Skin epidermis (tissue), 12 donors: ENCODE results near the gene LENEP.

Experiments used
- H3K27ac ChIP-seq, 21 experiments: fragments of 200-600 bp; sonication (generic) in 11 of 21; one replicate each; pipeline ENCODE4 v1.5.0; 2020; ENCODE audit warnings: mild to moderate bottlenecking in 3 of 21, inconsistent platforms in 2 of 21, moderate library complexity in 2 of 21
- H3K4me3 ChIP-seq, 7 experiments: fragments of 200-600 bp; sonication (generic) in 2 of 7; one replicate each; pipeline ENCODE4 v1.5.0; 2020; ENCODE audit warnings: inconsistent platforms in 2 of 7, mild to moderate bottlenecking in 2 of 7, moderate library complexity in 1 of 7

LENEP gene

DNA sequence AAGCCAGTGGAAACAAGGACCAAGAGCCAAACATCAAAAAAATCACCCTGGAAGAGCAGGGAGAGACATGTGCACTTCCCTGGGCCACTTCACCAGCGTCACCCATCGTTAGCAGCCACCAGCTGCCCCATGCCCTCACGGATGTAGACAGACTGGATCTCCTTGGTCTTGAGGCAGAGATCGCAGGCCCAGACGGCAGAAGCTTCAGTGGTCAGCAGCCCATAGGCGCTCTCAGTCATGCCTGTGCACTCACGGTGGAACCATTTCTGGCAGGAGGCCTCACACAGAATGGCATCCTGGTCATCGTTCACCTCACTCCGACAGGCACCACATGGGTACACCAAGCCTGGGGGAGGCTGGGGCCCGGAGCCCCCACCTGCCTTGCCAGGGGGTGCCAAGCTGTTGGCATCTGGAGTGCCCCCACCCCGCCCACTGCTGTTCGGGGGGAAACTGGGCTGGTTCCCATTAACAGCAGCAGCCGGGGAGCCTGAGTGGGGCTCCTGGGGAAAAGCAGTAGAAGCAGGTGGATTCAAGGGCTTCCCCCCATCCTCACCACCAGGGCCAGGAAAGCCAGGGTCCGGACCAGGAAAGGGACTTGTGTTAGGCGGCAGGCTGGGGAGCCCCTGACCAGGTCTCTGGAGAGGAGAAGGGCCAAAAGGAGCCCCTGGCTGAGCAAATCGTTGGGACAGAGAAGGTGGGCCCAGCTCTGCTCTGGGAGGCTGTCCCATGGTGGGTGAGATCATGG is 34.5 kb upstream of the LENEP start:
- peak overlapping the region in 2 of 21 experiments; percentile 7 to 19 for H3K27ac ChIP-seq
- no peak overlapping the region for H3K4me3 ChIP-seq

DNA sequence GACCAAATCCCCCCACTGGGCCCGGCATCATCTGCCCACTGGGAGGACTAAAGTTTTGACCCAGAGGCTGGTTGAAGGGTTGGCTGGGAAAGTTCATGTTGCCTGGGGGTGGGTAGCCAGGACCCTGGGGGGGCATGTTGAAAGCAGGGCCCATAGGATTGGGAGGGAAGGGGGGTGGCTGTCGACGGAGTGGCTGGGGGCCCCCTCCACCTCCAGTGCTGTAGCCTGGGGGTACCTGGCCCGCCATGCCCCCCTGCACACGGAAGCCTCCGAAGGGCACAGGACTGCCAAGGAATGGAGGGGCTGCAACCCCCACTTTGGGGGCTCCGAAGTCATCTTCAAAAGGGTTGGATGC is 34.0 kb upstream of the LENEP start:
- no peak overlapping the region for H3K4me3 ChIP-seq
- peak overlapping the region in 2 of 21 experiments; percentile 7 to 19 for H3K27ac ChIP-seq

DNA sequence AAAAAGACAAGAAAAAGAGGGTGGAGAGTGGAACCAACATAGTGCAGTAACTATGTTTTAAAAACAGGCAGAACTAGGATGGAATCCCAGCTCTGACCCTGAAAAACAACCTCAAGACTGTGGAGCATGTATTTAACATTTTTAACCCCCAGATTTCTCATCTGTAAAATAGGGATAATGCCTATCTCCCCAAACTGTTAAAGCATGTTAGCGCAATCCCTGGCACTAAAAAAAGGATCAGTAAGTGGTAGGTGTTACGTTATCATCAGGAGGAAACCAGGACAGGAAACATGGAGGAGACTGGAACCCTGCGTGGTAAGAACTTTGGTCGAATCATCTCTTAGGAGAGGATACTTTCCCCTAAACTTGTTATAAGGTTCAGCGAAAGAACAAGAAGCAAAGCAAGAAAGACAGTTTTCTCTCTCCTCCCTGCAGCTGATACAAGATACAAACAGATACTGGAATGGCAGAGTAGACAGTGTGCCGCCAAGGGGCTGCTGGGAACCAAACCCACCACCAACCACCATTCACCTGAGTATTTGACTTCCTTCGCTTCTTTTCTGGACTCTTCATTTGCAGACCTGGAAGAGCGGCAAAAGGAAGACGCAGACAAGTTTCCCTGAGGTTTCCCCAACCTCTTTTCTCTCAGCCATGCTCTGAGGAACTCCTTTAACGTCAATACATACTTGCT is 32.8 kb upstream of the LENEP start:
- Histone ChIP-seq H3K27ac (peak overlapping the region in 18 of 21 experiments; percentile 90 to 100 (median 98)), H3K4me3 (peak overlapping the region; percentile 67 to 88 (median 69))

DNA sequence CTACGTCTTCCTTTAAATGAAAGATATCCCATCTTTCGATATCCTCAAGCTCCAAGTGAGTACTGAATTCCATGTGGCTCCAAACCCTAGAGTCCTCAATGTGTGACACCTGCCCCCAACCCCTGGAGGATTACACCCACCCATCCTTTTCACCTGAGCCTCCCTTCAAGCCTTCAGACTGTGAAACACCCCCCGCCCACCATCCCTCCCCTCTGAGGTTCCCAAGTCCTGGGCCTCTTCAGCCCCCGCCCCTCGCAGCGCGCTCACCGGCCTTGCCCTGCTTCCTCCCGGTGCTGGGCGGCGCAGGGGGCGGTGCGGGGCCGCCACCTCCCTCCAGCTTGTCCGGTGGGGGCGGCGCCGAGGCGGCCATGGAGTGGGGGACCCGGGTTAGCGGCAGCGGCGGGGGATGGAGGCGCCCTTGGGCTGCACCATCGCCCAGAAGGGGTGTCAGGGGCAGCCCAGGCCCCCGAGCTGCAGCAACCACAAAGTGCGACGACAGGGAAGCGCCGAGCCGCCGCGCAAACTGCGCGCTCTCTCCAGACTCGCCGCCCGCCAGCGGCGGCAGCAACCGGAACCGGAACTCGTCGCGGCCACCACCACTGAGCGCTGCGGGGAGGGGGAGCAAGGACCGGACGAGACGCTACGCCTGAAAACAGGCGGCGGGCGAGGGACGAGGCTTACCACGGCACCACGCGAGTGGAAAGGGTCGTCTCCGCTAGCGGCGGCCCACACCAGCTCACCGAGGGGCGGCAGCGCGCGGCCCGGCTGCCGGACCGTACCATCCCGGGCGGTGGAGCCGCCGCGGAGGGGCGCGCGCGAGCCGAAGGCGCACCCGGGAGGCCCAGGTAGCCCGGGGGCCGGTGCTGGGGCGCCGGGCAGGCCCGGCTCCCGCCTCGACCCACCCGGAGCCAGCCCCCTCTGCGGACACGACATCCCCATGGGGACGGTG is 31.9 kb upstream of the LENEP start, which contains the start of gene PYGO2:
Gene PYGO2, minus strand, starts transcription at position 576 of the 949 bp plus-strand sequence. Its CDS starts 206 bp downstream, at position 370.
- peak within 1 kb of the TSS; percentile 67 to 88 (median 69) for H3K4me3 ChIP-seq
- H3K27ac ChIP-seq, result peak within 1 kb of the TSS; percentile 90 to 100 (median 98)

DNA sequence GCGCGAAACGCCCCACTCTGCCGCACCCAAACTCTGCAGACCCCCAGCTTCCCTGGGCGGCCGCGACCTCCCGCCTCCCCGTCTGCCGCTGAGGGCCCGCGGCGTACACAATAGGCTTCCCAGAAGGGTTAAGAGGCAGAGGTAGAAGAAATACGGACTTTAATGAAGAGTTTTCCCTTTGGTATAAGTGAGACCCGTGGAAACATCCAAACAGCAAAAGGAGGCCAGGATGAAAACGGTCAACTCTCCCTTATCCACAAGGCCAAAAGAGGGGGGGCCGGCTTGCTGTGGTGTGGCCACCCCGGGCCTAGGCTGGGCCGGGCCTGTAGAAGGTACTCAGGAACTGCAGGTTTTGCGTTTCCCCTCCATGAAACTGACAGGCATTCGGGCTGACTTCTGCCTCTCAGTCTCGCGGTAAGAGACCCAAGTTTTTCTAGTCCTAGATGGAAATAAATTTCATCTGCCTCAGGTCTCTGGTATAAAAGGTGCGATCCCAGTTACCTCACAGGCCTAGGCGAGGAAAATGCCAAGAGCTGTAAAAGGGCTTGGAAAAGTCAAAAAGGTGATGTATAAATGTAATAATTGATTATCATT is 31.1 kb upstream of the LENEP start:
- H3K4me3 ChIP-seq, result peak overlapping the region; percentile 67 to 88 (median 69)
- H3K27ac ChIP-seq, result peak overlapping the region; percentile 90 to 100 (median 98)

DNA sequence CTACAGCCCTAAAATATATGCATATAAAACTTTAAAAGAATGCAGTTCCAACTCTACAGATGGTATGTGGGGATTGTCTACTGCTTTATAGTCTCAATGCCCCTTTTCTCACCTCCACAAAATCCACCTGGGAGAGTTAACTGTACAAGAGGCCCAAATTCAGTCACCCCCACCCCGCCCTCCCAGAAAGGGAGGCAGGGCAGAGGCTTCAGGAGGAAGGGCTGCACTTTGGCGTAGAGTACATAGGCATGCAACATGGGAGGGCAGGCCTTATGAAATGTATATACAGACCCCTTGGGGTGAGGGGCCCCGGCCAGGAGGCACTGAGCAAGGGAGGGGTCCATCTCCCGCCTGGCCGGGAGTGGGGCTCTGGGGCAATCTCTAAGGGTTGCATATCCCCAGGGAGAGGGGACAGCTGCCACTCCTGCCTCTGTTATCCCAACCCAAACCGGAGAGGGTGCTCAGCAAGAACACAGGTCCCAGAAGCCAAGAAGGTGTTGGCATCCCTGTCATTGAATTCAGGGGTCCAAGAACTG is 30.5 kb upstream of the LENEP start:
- H3K27ac ChIP-seq, result peak overlapping the region in 17 of 21 experiments; percentile 31 to 100 (median 99)

DNA sequence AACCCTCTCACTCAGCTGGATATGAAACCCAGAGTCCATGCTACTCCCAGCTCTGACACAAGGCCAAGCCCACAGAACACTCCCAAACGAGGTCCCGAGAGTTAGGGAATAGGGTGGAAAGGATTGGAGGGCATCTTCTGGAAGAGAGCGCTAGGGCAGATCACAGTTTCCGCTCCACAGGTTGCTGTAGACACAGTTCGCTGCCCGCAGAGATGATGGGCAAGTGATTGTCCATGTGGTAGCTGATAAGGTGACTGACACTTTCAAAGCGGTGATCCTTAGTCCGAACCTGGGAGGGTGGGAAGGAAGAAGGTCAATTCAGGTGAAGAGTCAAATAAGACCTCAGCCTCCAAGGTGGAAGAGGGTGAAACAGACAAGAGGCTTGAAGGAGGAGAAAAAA is 29.7 kb upstream of the LENEP start:
- peak overlapping the region in 5 of 21 experiments; percentile 0 to 100 (median 98) for H3K27ac ChIP-seq
- no peak overlapping the region for H3K4me3 ChIP-seq

More for the DNA sequence above, 30.5 kb upstream of the LENEP start:
- peak overlapping the region in 3 of 7 experiments; percentile 67 to 76 (median 68) for H3K4me3 ChIP-seq

DNA sequence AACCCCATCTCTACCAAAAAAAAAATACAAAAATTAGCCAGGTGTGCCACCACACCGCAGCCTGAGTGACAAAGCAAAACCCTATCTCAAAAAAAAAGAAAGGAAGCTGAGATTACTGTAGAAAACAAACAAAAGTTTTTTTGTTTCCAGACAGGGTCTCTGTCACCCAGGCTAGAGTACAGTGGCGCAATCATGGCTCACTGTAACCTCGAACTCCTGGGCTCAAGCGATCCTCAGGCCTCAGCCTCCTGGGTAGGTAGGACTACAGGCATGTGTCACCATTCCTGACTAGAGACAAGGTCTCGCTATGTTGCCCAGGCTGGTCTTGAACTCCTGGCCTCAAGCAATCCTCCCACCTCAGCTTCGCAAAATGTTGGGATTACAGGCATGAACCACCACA is 29.0 kb upstream of the LENEP start:
- H3K27ac ChIP-seq, result peak overlapping the region in 3 of 21 experiments; percentile 8 to 98 (median 98)
- H3K4me3 ChIP-seq, result no peak overlapping the region

DNA sequence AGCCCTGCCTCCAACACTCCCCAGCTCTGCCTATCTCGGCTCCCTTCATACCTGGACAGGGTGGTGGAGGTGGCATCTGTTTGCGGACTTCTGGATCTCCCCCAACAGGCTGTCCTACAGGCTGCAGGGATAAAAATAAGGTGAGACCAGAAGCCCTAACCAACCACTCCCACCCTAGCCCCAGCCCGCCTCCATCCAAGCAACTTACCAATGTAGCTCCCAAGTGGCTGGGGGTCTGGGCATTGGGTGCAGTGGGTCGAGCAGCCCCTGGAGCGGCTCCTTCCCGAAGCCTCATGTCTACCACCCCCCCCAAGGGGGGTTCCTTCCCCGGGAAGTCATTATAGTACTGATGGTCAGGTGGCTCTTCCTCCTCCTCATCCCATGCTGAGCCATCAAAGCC is 27.3 kb upstream of the LENEP start:
- Histone ChIP-seq H3K4me3 (no peak overlapping the region), H3K27ac (peak overlapping the region in 3 of 21 experiments; percentile 8 to 97 (median 51))

DNA sequence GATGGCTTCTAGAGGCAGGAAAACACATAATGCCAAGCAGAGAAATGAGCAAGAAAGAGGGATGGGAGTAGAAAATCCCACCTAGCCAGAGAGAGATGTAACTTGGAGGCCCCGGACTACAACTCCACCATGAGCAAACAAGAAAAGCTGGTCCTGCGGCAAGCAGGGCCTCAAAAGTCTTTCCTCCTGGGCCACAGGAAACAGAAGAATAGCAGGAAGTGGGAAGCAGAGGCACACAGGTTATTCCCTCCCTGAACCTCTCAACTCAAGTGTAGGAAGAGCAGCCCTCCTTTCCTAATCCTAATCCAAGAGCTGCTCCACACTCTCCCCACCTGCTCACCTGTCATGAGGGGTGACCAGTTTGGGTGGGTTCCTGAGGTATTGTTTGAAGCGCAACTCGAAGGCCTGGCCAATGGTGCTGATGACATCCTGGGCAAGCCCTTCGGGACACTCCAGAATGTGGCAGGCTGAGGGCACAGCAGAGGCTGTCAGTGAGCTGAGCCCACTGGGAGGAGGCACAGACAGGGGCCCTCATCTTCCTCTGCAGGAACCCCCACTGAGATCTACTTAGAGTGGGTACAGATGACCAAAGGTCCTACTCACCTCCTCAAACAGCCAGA is 25.9 kb upstream of the LENEP start:
- Histone ChIP-seq H3K4me3 (no peak overlapping the region), H3K27ac (peak overlapping the region in 14 of 21 experiments; percentile 18 to 99 (median 93))

DNA sequence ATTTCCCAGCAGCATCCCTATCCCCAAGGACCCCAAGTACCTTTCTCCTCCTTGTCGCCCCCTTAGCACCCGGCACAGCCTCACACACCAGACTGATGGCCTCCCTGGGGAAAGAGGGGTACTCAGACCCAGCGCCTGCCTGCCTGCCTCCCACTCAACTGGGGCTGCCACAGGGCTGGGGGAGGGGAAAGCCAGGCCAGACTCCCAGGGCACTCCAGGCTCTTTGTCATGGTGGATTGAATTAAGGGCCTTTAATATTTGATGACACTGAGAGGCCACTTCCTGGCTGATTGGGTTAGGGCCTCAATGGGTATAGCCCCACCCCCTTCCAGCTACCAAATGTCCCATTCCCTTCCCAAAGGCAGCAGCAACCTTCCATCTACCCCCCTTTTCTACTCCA is 24.7 kb upstream of the LENEP start:
- Histone ChIP-seq H3K27ac (peak overlapping the region in 15 of 21 experiments; percentile 87 to 99 (median 98)), H3K4me3 (no peak overlapping the region)

DNA sequence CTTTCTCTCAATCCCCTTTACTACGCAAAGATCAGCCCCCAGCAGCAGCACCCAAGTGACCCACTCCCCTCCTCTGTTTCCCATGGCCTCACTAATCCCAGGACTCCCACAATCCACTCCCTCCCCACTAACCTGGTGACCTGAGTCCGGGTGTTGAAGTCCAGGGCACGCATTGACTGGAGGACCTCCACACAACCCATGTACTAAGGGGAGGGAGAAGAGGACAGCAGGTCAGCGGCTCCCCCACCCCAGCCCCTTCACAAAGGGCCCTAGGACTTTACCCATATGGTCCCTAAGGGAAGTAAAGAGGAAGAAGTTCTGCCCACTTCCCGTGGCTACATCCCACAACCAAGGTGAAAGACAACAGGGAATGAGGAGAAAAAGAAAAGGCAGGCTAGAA is 24.1 kb upstream of the LENEP start:
- peak overlapping the region in 17 of 21 experiments; percentile 87 to 99 (median 98) for H3K27ac ChIP-seq
- peak overlapping the region in 5 of 7 experiments; percentile 33 to 56 (median 42) for H3K4me3 ChIP-seq

DNA sequence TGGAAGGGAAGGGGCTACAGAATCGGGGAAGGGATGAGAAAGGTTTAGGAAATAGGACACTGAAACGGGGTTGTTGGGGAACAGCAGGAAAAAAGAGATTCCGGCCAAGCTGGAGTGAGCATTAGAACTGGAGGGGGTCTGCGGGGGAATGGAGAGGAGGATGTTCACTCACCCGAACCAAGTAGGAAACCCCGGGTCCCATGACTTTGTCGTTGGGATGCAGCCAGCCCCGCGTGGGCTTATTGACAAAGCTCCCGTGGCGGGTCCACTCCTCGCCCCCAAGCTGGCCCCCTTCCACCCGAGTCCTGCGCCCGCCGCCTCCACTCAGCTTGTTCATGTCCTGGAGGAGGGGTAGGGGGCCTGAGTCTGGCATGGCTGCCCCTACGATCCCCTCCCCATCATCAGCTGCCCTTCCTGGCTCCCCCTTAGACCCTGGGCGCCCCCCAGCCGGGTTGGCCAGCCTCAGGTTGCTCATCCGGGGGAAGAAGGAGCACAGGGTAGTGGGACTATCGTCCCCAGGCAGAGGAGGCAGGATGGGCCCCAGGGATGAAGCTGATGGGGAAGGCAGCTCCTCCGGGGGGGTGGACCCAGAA is 23.4 kb upstream of the LENEP start:
- peak overlapping the region; percentile 28 to 56 (median 36) for H3K4me3 ChIP-seq
- peak overlapping the region; percentile 20 to 99 (median 97) for H3K27ac ChIP-seq

DNA sequence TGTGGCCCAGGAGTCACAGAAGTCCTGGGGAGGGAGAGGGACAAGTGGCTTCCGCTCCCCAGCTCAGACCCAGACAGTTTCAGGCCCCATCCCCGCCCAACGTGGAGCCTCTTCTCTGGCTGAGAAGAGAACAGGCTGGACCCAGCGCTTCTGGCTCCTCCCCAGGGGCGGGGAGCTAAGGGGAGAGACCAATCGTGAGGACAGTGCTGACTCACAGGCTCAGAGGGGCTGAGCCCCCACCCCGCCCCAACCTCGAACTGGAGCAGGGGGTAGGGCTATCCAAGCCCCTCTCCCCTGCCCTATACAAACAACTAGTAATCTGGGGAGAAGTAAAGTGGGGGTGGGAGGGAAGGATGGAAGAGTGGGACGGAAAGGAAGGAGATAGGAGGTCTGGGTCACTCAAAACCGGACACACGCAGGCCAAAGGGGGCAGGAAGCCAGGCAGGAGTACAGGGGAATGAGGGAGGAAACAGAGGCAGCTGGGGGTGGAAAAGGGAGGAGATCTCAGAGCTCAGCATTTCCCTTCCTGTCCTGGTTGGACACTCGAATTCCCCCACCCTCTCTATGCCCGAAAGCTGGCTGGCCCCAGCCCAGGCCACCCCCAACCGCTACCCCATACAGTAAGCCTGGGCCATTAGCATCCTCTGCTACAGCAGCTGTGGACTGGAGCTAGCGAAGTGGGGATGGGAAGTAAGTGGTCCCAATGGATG is 22.6 kb upstream of the LENEP start, which contains the start of gene SHC1:
Gene SHC1, minus strand, starts transcription at position 117 of the 710 bp plus-strand sequence. CDS start 221 bp downstream, outside the sequence.
- peak within 1 kb of the TSS; percentile 20 to 99 (median 97) for H3K27ac ChIP-seq
- H3K4me3 ChIP-seq, result peak within 1 kb of the TSS; percentile 28 to 56 (median 36)

DNA sequence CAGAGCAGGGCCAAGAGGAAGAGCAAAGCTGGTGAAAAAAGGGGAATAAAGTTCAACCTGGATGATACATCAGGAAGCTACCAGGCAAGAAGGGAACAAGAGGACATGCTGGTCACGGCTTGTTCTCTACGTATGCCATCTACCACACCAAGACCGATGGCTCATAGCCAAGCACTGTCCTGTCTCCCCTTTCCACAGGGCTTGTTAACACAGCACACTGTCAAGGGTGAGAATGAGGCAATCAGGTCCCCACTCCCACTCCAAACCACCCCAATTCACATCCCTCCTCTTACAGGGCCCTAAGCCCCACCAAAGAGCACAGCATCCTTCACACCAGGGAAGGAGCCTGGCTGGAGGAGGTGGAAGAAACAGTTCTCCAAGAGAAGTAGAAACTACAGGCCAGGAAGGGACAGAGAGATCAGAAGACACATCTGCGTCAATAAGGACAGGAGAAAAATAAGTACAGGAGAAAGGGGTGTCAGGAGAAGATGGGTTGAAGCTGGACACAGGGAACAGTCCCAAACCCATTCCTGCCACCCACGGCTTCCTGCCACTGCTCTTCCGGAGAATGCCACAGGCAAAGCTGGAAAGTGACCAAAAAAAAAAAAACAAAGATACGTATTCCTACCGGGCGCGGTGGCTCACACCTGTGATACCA is 21.9 kb upstream of the LENEP start:
- H3K27ac ChIP-seq, result peak overlapping the region in 20 of 21 experiments; percentile 67 to 99 (median 98)
- H3K4me3 ChIP-seq, result peak overlapping the region in 6 of 7 experiments; percentile 28 to 56 (median 39)

DNA sequence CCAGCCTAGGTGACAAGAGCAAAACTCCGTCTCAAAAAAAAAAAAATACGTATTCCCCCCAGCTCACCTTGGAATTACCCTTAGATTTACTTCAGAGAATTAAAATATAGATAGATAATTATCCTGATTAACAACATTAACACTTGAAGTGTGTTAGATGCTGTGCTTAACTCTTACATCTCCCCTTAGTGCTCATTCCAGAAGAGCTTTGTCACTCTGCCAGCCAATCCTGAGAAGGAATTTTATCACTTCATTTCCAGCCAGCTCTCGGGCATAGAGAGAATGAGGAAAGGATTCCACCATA is 21.2 kb upstream of the LENEP start:
- peak overlapping the region in 20 of 21 experiments; percentile 92 to 99 (median 98) for H3K27ac ChIP-seq
- peak overlapping the region in 1 of 7 experiments; percentile 56 for H3K4me3 ChIP-seq
